Testis (tissue), 2 donors: Measurements from ENCODE around the gene AGBL4.

Experiments
- CTCF ChIP-seq, 3 experiments: fragments of 450-650 bp in 2 of 3; fragments of 200-600 bp in 1 of 3; sonication (generic) in 1 of 3; IDR thresholded peaks; one replicate each; pipeline ENCODE4 v1.5.1; 2016 to 2019; ENCODE audit warnings: antibody characterized with exemption in 3 of 3, mild to moderate bottlenecking in 2 of 3, moderate library complexity in 1 of 3
- POLR2A ChIP-seq: fragments of 450-650 bp; IDR thresholded peaks from one replicate; pipeline ENCODE4 v1.6.1; 2017; ENCODE audit warnings: antibody characterized with exemption, mild to moderate bottlenecking, moderate library complexity

- no peak for TF ChIP-seq CTCF (IDR thresholded peaks at IDR 0.05)
- no peak for TF ChIP-seq POLR2A
These were observed 1297.1 kb downstream of the AGBL4 start for GRCh38 chr1:48726557-48727215.
